BJ (cell line): ENCODE measurements around the gene DAB1. TPM values are rescaled to one million over a fixed set of nuclear protein-coding genes. Genes with fewer than 3 reads are reported as not detected.

Experiments used
- CTCF ChIA-PET: fragments of 350-600 bp; formaldehyde crosslinking; extraction: SDS; loops from one replicate; lab custom pipeline; 2021; ENCODE audit warnings: antibody characterized with exemption, inconsistent platforms; lab: Yijun Ruan, JAX
- POLR2A ChIA-PET: fragments of 300-600 bp; sonication (Branson Sonifier 250); formaldehyde crosslinking; extraction: SDS; loops from one replicate; lab custom pipeline; 2021; ENCODE audit warnings: antibody characterized with exemption; lab: Charles Lee
- DNase-seq: peaks from one replicate; pipeline ENCODE4 v3.0.0-alpha.2; 2011; ENCODE audit warnings: low read depth
- H3K27me3 ChIP-seq: 2 replicates; pipeline ENCODE4 v1.6.0; 2011; ENCODE audit warnings: low read length; ENCODE audit not compliant: control insufficient read depth, insufficient read depth
- H3K36me3 ChIP-seq: 2 replicates; pipeline ENCODE4 v1.5.1; 2011; ENCODE audit warnings: low read length; ENCODE audit not compliant: control insufficient read depth, insufficient read depth
- H3K4me3 ChIP-seq: 2 replicates; pipeline ENCODE4 v1.5.1; 2011; ENCODE audit warnings: low read depth, mild to moderate bottlenecking, control low read depth, low read length
- CTCF ChIP-seq: IDR thresholded peaks from 2 replicates; pipeline ENCODE4 v1.5.1; 2011; ENCODE audit warnings: low read depth, mild to moderate bottlenecking, control low read depth, inconsistent platforms, low read length, moderate library complexity; ENCODE audit not compliant: insufficient read depth
- polyA plus RNA-seq: library from polyadenylated mRNA; depleted of rRNA; stranded (reverse); fragments of >200 nt; gene quantifications from 2 replicates; pipeline ENCODE4 v1.2.3, GENCODE V29; 2011

Gene DAB1
- polyA plus RNA-seq, 1 experiment = 0.91 TPM

DNA sequence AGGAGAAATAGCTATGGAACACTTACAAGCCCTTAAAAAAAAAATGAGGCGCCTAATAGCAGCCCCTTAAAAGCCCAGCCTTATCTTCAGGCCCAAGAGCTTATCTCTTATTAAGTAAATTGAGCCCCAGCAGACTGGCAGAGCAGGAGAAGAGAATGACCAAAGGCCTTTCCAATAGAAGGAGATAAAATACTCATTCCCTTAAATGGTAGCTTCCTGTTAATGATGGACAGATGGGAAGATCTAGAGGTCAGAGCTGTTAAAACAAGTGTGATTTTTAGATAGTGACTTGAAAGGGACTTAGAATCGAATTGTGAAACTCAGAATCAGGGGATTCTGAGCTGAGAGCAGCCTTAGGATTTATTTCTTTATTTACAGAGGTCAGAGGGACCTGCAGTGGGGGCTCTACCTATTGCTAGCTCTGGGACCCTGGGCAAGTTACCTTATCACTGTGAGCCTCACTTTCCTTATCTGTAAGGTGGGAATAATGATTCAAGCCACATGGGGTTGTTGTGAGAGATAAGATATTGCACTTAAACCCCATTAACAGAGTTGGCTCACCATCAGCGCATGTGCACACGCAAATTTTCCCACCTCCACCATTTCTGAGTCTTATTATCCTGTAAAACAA lies 356.8 kb downstream of the DAB1 start:
- ChIA-PET POLR2A (no interaction called here), CTCF (interaction anchor here (1.5 kb wide), 1 partner anchor 27 kb away, joined by 5 read pairs; no protein-coding TSS in a partner anchor)
- no peak for DNase-seq
- Histone ChIP-seq H3K4me3 (no peak overlapping the region), H3K36me3 (no peaks in the 10 kb centered on the region), H3K27me3 (no peaks in the 10 kb centered on the region)
- TF ChIP-seq CTCF = no peak

DNA sequence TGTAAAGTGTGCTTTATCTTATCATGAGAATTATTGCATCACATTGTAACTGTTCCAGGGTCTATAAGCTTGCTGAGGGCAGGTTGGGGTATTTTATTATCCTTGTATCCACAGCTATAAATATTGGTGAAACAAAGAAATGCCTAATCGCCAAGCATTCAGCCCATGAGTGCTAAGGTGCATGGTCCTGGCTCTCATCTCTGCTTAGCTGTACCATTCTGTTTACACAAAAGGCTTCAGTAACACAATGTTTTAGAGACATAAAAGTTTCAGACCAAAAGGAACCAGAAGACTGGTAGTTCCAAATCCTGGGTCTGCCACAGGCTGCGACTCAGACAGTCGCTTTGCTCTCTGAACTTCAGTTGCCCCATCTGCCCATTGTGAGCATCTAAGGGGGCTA lies 358.4 kb downstream of the DAB1 start:
- H3K27me3 ChIP-seq = no peaks in the 10 kb centered on the region
- H3K36me3 ChIP-seq = no peaks in the 10 kb centered on the region
- no peak for TF ChIP-seq CTCF
- POLR2A ChIA-PET = no interaction called here
- CTCF ChIA-PET = interaction anchor here (0.7 to 1.8 kb wide), 2 partner anchors 184 to 233 kb away, joined by 4 to 8 read pairs; no protein-coding TSS in a partner anchor
- no peak overlapping the region for H3K4me3 ChIP-seq
- DNase-seq = no peak

DNA sequence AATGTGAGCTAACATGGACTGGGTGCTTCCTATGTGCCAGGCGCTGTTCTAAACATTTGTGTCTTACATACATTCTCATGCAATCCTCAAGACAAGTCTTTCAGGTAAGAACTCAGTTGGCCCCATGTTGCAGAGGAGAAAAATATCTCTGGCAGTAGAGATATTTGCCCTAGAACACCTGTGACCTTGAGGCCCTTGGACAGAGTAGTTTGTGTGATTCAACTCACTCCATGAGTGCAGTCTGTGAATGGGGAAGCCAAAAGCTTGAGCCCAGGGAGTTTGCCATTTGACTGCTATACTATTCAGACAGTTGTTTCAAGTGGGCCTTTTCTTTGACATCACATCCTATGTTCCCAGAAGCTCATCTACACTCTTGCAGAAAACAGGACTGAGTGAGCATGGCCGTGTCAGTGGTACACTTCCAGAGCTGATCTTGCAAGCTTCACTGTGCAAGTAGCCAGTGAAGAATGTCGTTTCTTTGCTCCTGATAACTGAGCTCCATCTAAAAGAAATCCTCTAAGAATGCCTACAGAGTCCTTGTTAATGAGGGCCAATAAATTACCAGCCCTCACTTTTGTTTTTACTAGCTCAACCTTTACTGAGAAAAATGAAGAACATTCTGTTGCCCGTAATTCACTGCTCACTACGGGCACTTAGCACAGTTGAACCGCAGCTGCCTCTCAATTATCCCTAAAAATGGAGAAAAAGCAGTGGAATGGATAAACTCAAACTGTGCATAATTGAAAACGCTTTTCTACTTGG lies 359.3 kb downstream of the DAB1 start:
- POLR2A ChIA-PET = no interaction called here
- Histone ChIP-seq H3K27me3 (no peaks in the 10 kb centered on the region), H3K36me3 (no peaks in the 10 kb centered on the region), H3K4me3 (no peak overlapping the region)
- CTCF ChIA-PET = interaction anchor here (0.7 to 1.8 kb wide), 3 partner anchors 183 to 244 kb away, joined by 3 to 8 read pairs (median 4); no protein-coding TSS in a partner anchor
- TF ChIP-seq CTCF = no peak
- no peak for DNase-seq

DNA sequence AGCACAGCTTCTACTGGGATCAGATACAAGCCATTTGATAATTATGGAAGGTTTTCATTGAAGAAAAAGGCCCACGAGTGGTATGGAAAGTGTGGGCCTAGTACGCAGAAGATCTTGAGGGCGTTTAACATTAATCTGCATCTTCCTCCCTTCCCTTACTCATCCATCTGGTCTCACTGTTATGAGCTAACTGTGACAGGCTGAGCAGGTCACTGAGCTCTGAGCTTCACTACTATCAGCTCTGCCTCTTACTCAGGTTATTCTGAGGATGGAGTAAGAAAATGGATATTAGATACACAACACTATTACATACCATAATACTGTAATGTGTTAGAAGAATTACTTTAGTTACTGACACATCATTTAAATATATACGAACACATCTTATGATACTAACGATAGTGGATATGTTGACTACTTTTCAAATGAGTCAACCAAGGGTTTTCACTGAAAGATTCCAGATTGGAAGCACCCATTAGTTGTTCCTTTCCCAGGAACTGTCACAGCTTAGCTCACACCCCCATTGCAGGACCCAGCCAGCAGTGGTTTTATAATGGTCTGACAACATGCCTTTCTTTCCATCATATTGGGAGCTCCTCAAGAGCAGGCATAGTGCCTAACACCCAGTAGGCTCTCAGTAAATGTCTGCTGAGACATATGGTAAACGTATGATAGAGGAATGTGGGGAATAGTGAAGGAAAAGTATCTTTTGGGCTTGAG lies 360.3 kb downstream of the DAB1 start:
- Histone ChIP-seq H3K4me3 (no peak overlapping the region), H3K27me3 (no peaks in the 10 kb centered on the region), H3K36me3 (no peaks in the 10 kb centered on the region)
- no peak for TF ChIP-seq CTCF
- POLR2A ChIA-PET = no interaction called here
- CTCF ChIA-PET = interaction anchor here (0.6 to 1.8 kb wide), 3 partner anchors 27 to 243 kb away, joined by 3 to 8 read pairs (median 3); no protein-coding TSS in a partner anchor
- DNase-seq = no peak

DNA sequence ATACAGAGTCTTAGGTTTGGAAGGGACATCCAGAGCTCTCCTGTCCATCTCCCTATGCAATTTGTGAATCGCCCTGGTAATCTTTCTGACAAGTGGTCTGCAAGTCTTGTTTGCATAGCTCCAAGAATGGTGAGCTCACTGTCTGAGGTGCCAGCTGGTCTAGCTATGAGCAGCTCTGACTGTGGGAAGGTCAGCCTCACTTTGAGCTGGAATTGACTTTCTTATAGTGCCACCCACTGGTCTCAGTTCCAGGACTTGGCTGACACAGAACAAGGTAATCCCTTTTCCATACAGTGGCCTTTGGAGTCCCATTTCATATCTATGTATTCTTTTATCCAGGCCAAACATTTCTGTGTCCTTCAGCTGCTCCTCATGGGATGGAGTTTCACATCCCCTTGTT lies 362.5 kb downstream of the DAB1 start:
- H3K4me3 ChIP-seq = no peak overlapping the region
- DNase-seq = no peak
- CTCF ChIA-PET = interaction anchor here (0.6 to 1.5 kb wide), 4 partner anchors 11 to 229 kb away, joined by 3 to 11 read pairs (median 3); no protein-coding TSS in a partner anchor
- H3K36me3 ChIP-seq = no peaks in the 10 kb centered on the region
- TF ChIP-seq CTCF = no peak
- POLR2A ChIA-PET = no interaction called here
- H3K27me3 ChIP-seq = no peaks in the 10 kb centered on the region
